HepG2 (cell line): ENCODE measurements around the gene ABCE1. TPM values are rescaled to one million over a fixed set of nuclear protein-coding genes. Genes with fewer than 3 reads are reported as not detected.

Experiments used
- CBX2 ChIP-seq, 2 experiments: fragments of 200-600 bp in 1 of 2; sonication (generic); formaldehyde crosslinking in 1 of 2; IDR thresholded peaks; 2 replicates each; pipeline versions ENCODE4 v1.7.0 to v1.8.1; 2018 to 2022; ENCODE audit warnings: low read depth in 2 of 2, low read length in 1 of 2, mild to moderate bottlenecking in 1 of 2, missing genetic modification reagents in 1 of 2
- CHD2 ChIP-seq: IDR thresholded peaks from 2 replicates; pipeline ENCODE4 v1.6.1; 2011; ENCODE audit warnings: low read depth, low read length, improper control_type of control experiment
- FOXO1 ChIP-seq: sonication (generic); formaldehyde crosslinking; IDR thresholded peaks from 2 replicates; pipeline ENCODE4 v1.4.0; 2020; ENCODE audit warnings: missing genetic modification reagents
- GTF2F1 ChIP-seq: fragments of 150-350 bp; IDR thresholded peaks from 2 replicates; pipeline ENCODE4 v1.6.1; 2014; ENCODE audit warnings: low read length
- HDAC2 ChIP-seq: sonication (generic); formaldehyde crosslinking; IDR thresholded peaks from 2 replicates; pipeline ENCODE4 v1.4.0; 2020; ENCODE audit warnings: missing genetic modification reagents
- KLF11 ChIP-seq: IDR thresholded peaks from 2 replicates; pipeline ENCODE4 v1.6.1; 2016; ENCODE audit warnings: missing compliant biosample characterization
- PHF21A ChIP-seq: sonication (generic); formaldehyde crosslinking; IDR thresholded peaks from 2 replicates; pipeline ENCODE4 v1.5.0; 2020; ENCODE audit warnings: mild to moderate bottlenecking, missing genetic modification reagents
- RARA ChIP-seq: IDR thresholded peaks from 2 replicates; pipeline ENCODE4 v1.6.1; 2016; ENCODE audit warnings: missing genetic modification reagents, missing compliant biosample characterization
- RARG ChIP-seq: sonication (generic); formaldehyde crosslinking; IDR thresholded peaks from 2 replicates; pipeline ENCODE4 v1.4.0; 2020; ENCODE audit warnings: low read depth, mild to moderate bottlenecking, missing genetic modification reagents
- RBM39 ChIP-seq: fragments of 200-400 bp; formaldehyde crosslinking; IDR thresholded peaks from one replicate; pipeline ENCODE4 v1.6.1; 2018; ENCODE audit warnings: antibody characterized with exemption, mild to moderate bottlenecking, low read depth, low read length; ENCODE audit not compliant: poor library complexity, severe bottlenecking
- RFX1 ChIP-seq: fragments of 450-650 bp; IDR thresholded peaks from 2 replicates; pipeline ENCODE4 v1.6.1; 2017
- SPEN ChIP-seq: sonication (generic); formaldehyde crosslinking; IDR thresholded peaks from 2 replicates; pipeline ENCODE4 v1.5.1; 2020; ENCODE audit warnings: low read depth, mild to moderate bottlenecking, missing genetic modification reagents
- ZBTB3 ChIP-seq: sonication (generic); formaldehyde crosslinking; IDR thresholded peaks from 2 replicates; pipeline ENCODE4 v1.4.0; 2020; ENCODE audit warnings: low read depth, mild to moderate bottlenecking, moderate library complexity, missing genetic modification reagents, borderline replicate concordance
- ZBTB7A ChIP-seq: sonication (generic); formaldehyde crosslinking; IDR thresholded peaks from 2 replicates; pipeline ENCODE4 v1.8.0; 2022; ENCODE audit warnings: mild to moderate bottlenecking, missing genetic modification reagents
- ZNF136 ChIP-seq: sonication (generic); formaldehyde crosslinking; IDR thresholded peaks from 2 replicates; pipeline ENCODE4 v1.8.1; 2022; ENCODE audit warnings: low read depth, mild to moderate bottlenecking, moderate library complexity, missing genetic modification reagents
- ZNF230 ChIP-seq: sonication (generic); formaldehyde crosslinking; IDR thresholded peaks from 2 replicates; pipeline ENCODE4 v1.4.0; 2020; ENCODE audit warnings: mild to moderate bottlenecking, missing genetic modification reagents
- ZNF3 ChIP-seq: IDR thresholded peaks from 2 replicates; pipeline ENCODE4 v1.7.0; 2017; ENCODE audit warnings: inconsistent platforms
- ZNF432 ChIP-seq: sonication (generic); formaldehyde crosslinking; IDR thresholded peaks from 2 replicates; pipeline ENCODE4 v1.5.0; 2020; ENCODE audit warnings: missing genetic modification reagents, mild to moderate bottlenecking, borderline replicate concordance
- ZNF530 ChIP-seq: sonication (generic); formaldehyde crosslinking; IDR thresholded peaks from 2 replicates; pipeline ENCODE4 v1.5.0; 2020; ENCODE audit warnings: low read depth, mild to moderate bottlenecking, missing genetic modification reagents
- ZNF614 ChIP-seq: IDR thresholded peaks from 2 replicates; pipeline ENCODE4 v1.6.1; 2018; ENCODE audit warnings: missing biosample characterization, missing genetic modification reagents, inconsistent platforms, borderline replicate concordance
- ZNF746 ChIP-seq: sonication (generic); formaldehyde crosslinking; IDR thresholded peaks from 2 replicates; pipeline ENCODE4 v1.8.0; 2022; ENCODE audit warnings: mild to moderate bottlenecking, missing genetic modification reagents
- polyA plus RNA-seq, 8 experiments: library from polyadenylated mRNA; depleted of rRNA in 3 of 8; stranded (reverse) in 7 of 8; unstranded in 1 of 8; fragments of >200 nt; fragmentation: Illumina TruSeq in 4 of 8; extraction: Trizol in 4 of 8; gene quantifications; 2 replicates each; pipeline versions ENCODE4 v1.2.1 to v1.2.3, GENCODE V29; 2011 to 2016; ENCODE audit warnings: low read depth in 4 of 8, missing spikeins in 1 of 8, mixed read lengths in 1 of 8; ENCODE audit not compliant: insufficient read depth in 1 of 8
- total RNA-seq, 5 experiments: library from RNA; depleted of rRNA; stranded (reverse); fragments of >200 nt; fragmentation: Illumina TruSeq; extraction: Trizol; gene quantifications; 2 replicates each; pipeline ENCODE4 v1.2.3, GENCODE V29; 2016; ENCODE audit warnings: low read depth in 1 of 5
- TF ChIP-seq, protein P1 (sequence below): sonication (generic); formaldehyde crosslinking; IDR thresholded peaks from 2 replicates; pipeline ENCODE4 v1.8.1; 2023; ENCODE audit warnings: missing genetic modification reagents, inconsistent platforms, borderline replicate concordance
- TF ChIP-seq, protein P2 (sequence below): sonication (generic); formaldehyde crosslinking; IDR thresholded peaks from 2 replicates; pipeline ENCODE4; 2020; ENCODE audit warnings: missing genetic modification reagents, mild to moderate bottlenecking, borderline replicate concordance

Gene ABCE1
- total and polyA plus RNA-seq, 2 of the 13 experiments (the other 11 are each of a cell fraction or from before 2014, with no cell fraction given): 50.8 to 139 TPM

DNA sequence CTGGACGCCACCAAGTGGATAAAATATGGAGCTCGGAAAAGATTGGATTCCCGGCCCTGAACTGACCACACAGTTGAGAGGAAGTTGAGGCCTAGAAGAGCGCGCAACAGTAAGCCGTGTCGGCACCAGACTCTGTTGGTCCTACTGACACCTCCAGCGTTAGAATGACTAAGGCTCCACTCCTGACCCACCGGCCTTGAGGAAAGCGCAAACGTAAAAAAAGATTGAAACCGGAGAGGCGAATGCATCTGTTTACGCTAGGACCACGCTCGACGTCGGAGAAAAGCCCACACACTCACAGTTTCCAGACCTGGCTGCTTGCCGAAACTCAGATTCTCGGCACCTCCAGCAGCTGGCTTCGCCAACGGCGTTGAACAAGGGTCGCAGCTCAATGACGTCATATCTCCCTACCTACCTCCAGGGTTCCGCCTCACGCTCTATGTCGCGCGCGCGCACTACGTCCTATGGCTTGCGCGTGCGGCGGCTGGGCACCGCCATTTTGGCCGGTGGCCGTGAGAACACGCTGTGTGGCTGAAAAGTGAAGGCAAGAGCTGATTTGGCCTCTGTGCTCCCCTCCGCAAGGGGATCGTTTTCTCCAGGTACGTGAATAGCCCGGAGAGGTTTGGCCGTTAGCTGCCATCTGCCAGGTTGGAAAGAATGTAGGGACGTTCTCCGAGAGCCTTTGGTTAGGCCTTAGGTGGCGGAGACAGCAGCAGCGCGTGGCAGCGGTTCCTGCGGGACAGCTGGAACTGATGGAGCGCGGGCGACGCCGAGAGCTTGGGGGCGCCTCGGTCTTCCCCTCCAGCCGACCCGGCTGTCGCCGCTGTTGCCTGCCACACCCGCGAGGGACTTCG lies at the start of gene ABCE1, which contains the start of gene ANAPC10 (continued):
- TF ChIP-seq, protein P1, sequence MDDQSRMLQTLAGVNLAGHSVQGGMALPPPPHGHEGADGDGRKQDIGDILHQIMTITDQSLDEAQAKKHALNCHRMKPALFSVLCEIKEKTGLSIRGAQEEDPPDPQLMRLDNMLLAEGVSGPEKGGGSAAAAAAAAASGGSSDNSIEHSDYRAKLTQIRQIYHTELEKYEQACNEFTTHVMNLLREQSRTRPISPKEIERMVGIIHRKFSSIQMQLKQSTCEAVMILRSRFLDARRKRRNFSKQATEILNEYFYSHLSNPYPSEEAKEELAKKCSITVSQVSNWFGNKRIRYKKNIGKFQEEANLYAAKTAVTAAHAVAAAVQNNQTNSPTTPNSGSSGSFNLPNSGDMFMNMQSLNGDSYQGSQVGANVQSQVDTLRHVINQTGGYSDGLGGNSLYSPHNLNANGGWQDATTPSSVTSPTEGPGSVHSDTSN (CRISPR knock-in tag): no peak
- TF ChIP-seq FOXO1 (CRISPR knock-in tag) (0 out of 2 replicates have a peak, but pooled peaks have one; percentile 36), ZNF136 (CRISPR knock-in tag) (no peak; the same call in 1 of the 2 replicates), RFX1 (no peak), PHF21A (CRISPR knock-in tag) (no peak), GTF2F1 (no peak), RARA (CRISPR knock-in tag) (peak; percentile 54; the same call in 1 of the 2 replicates), RARG (CRISPR knock-in tag) (no peak), ZNF3 (CRISPR knock-in tag) (peak; percentile 37; the same call in 1 of the 2 replicates), HDAC2 (CRISPR knock-in tag) (peak; percentile 60), ZBTB7A (CRISPR knock-in tag) (no peak), CBX2 (IDR thresholded peaks at IDR 0.05; ENCODE audit: low read depth, low read length) (no peak), CBX2 (CRISPR knock-in tag; IDR thresholded peaks at IDR 0.05; ENCODE audit: low read depth) (no peak), RBM39 (peak; percentile 68), ZNF432 (no peak), ZNF746 (CRISPR knock-in tag) (peak; percentile 73), ZNF614 (CRISPR knock-in tag) (peak; percentile 70; the same call in 1 of the 2 replicates), ZBTB3 (CRISPR knock-in tag) (peak; percentile 73; the same call in 1 of the 2 replicates), ZNF530 (CRISPR knock-in tag) (no peak), KLF11 (CRISPR knock-in tag) (peak; percentile 69; the same call in 1 of the 2 replicates), ZNF230 (peak; percentile 79), SPEN (CRISPR knock-in tag) (peak; percentile 81), CHD2 (0 out of 2 replicates have a peak, but pooled peaks have one; percentile 9)
- TF ChIP-seq, protein P2, sequence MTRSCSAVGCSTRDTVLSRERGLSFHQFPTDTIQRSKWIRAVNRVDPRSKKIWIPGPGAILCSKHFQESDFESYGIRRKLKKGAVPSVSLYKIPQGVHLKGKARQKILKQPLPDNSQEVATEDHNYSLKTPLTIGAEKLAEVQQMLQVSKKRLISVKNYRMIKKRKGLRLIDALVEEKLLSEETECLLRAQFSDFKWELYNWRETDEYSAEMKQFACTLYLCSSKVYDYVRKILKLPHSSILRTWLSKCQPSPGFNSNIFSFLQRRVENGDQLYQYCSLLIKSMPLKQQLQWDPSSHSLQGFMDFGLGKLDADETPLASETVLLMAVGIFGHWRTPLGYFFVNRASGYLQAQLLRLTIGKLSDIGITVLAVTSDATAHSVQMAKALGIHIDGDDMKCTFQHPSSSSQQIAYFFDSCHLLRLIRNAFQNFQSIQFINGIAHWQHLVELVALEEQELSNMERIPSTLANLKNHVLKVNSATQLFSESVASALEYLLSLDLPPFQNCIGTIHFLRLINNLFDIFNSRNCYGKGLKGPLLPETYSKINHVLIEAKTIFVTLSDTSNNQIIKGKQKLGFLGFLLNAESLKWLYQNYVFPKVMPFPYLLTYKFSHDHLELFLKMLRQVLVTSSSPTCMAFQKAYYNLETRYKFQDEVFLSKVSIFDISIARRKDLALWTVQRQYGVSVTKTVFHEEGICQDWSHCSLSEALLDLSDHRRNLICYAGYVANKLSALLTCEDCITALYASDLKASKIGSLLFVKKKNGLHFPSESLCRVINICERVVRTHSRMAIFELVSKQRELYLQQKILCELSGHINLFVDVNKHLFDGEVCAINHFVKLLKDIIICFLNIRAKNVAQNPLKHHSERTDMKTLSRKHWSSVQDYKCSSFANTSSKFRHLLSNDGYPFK: peak; percentile 93
